ENCODE results near the gene FAIM2. TPM values are rescaled to one million over a fixed set of nuclear protein-coding genes. Genes with fewer than 3 reads are reported as not detected.

The FAIM2 gene
- total RNA-seq, 1 donor from 2014 or later: not detected

GRCh38 chr12:49887091-49887490, 16.6 kb downstream of the FAIM2 start:
- H3K27me3 Mint-ChIP-seq: peaks cover 23% of the 10 kb centered on the region
- CTCF ChIA-PET: no interaction called here
- ATAC-seq (ENCODE audit: low read depth): no peak
- H3K9me3 Mint-ChIP-seq: no peaks in the 10 kb centered on the region
- POLR2A ChIA-PET: no interaction called here
- H3K36me3 Mint-ChIP-seq (ENCODE audit: low read depth): no peaks in the 10 kb centered on the region
- no peaks in the 10 kb centered on the region for H3K4me1 Mint-ChIP-seq
- no peak for TF ChIP-seq CTCF (IDR thresholded peaks at IDR 0.05)
- no peak overlapping the region for H3K4me3 Mint-ChIP-seq
- intact Hi-C loops (cut with micrococcal nuclease): no loop called here
- no peak for DNase-seq
- H3K27ac Mint-ChIP-seq: no peak overlapping the region

DNA sequence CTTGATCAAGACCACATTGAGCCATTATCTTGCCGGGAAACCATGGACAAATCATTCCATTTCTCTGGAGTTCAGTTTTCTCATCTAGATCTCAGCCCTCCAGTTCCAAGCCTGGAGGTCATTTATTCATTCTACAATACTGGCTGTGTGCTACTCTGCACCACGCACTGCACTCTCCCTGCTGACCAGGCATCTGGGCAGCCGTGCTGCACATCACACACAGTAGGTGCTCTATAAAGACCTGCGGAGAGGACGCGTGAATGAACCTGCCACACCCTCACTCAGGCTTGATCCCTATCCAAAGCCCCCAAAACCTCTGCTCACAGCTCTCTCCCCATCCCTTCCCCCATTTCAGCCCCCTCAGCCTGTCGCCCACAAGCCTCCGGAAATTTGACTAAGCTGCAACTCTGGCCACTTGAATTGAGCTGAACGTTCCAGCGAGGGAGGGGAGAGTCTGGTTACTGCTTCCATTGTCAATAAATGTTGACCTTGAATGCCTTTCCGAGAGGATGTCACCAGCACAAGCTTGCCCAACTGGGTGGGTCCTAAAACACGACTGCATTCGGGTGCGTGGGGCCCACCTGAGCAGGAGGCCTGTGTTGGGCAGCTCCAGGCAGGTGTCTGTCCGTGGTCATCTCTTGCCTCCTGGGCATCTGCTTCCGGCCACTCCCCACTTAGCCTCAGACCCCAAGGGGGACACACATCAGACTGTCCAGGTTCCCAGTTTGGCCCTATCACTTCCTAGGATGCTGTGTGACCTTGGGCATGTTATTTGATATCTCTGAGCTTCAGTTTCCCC, 17.8 kb downstream of the FAIM2 start:
- ATAC-seq (ENCODE audit: low read depth) (no peak), DNase-seq (no peak)
- no peaks in the 10 kb centered on the region for H3K36me3 Mint-ChIP-seq (ENCODE audit: low read depth)
- POLR2A ChIA-PET: no interaction called here
- intact Hi-C loops (cut with micrococcal nuclease): no loop called here
- no peak overlapping the region for H3K4me3 Mint-ChIP-seq
- H3K4me1 Mint-ChIP-seq: no peaks in the 10 kb centered on the region
- H3K27me3 Mint-ChIP-seq: peaks cover 21% of the 10 kb centered on the region
- H3K27ac Mint-ChIP-seq: no peak overlapping the region
- no peak for TF ChIP-seq CTCF (IDR thresholded peaks at IDR 0.05)
- no peaks in the 10 kb centered on the region for H3K9me3 Mint-ChIP-seq
- CTCF ChIA-PET: no interaction called here

- no peaks in the 10 kb centered on the region for H3K36me3 Mint-ChIP-seq (ENCODE audit: low read depth)
- ChIA-PET CTCF (no interaction called here), POLR2A (no interaction called here)
- H3K9me3 Mint-ChIP-seq: no peaks in the 10 kb centered on the region
- DNase-seq (no peak), ATAC-seq (ENCODE audit: low read depth) (no peak)
- no peak for TF ChIP-seq CTCF (IDR thresholded peaks at IDR 0.05)
- peaks cover 21% of the 10 kb centered on the region for H3K27me3 Mint-ChIP-seq
- no peak overlapping the region for H3K27ac Mint-ChIP-seq
- H3K4me1 Mint-ChIP-seq: no peaks in the 10 kb centered on the region
- H3K4me3 Mint-ChIP-seq: no peak overlapping the region
- intact Hi-C loops (cut with micrococcal nuclease): no loop called here
Measured at GRCh38 chr12:49885118-49885517, 18.6 kb downstream of the FAIM2 start.

DNA sequence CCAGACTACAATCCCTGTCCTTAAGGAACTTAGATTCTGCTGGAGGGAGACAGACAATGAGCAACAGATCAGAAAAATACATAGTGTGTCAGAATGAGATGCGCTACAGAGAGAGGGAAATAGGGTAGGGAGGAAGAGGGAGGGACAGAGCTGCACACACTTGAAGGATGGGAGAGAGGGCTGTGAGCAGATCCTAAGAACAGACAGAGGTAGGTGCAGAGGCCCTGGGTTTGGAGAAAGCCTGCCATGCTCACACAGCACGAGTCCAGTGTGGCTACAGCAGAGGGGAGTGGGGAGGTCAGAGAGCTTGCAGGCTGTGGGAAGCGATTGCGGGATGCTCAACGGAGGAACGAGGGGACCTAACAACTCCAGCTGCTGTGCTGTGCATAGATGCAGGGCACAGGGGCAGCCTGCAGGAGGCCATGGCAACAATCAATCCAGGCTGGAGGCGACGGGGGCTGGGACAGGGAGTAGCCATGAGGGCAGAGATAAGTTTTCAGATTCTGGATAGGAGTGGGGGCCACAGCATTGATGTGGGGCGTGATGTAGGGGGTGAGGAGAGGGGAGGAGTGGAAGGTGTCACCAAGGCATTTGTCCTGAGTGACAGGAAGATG, 20.7 kb downstream of the FAIM2 start:
- H3K27ac Mint-ChIP-seq: peak overlapping the region; percentile 10
- CTCF ChIA-PET: no interaction called here

More for the DNA sequence above, 20.7 kb downstream of the FAIM2 start:
- intact Hi-C loops (cut with micrococcal nuclease): no loop called here
- no peaks in the 10 kb centered on the region for H3K36me3 Mint-ChIP-seq (ENCODE audit: low read depth)
- H3K9me3 Mint-ChIP-seq: peaks cover 2% of the 10 kb centered on the region
- peaks cover 21% of the 10 kb centered on the region for H3K27me3 Mint-ChIP-seq
- H3K4me1 Mint-ChIP-seq: no peaks in the 10 kb centered on the region
- H3K4me3 Mint-ChIP-seq: no peak overlapping the region
- no peak for ATAC-seq (ENCODE audit: low read depth)
- DNase-seq: no peak
- POLR2A ChIA-PET: no interaction called here
- no peak for TF ChIP-seq CTCF (IDR thresholded peaks at IDR 0.05)
